H1 (cell line): Measurements from ENCODE around the gene TEF. TPM values are rescaled to one million over a fixed set of nuclear protein-coding genes. Genes with fewer than 3 reads are reported as not detected.
A peak's percentile ranks its signal among the peaks of the same experiment; 100 is the strongest.

Experiments used
- ASH2L ChIP-seq: fragments of 200-600, 300-600 bp; sonication (generic); IDR thresholded peaks from one replicate; pipeline ENCODE4 v1.7.1; 2017; ENCODE audit warnings: low read length
- CREB1 ChIP-seq: IDR thresholded peaks from 2 replicates; pipeline ENCODE4 v1.6.1; 2012; ENCODE audit warnings: inconsistent platforms
- CTBP2 ChIP-seq: IDR thresholded peaks from 2 replicates; pipeline ENCODE4 v1.7.0; 2011; ENCODE audit warnings: borderline replicate concordance, mild to moderate bottlenecking, moderate library complexity, mixed read lengths, low read length; ENCODE audit not compliant: insufficient read depth, insufficient read length
- EGR1 ChIP-seq: IDR thresholded peaks from 2 replicates; pipeline ENCODE4 v1.6.1; 2011; ENCODE audit warnings: low read depth, low read length, borderline replicate concordance
- KDM4A ChIP-seq: IDR thresholded peaks from one replicate; pipeline ENCODE4 v1.7.1; 2012; ENCODE audit warnings: low read depth, mild to moderate bottlenecking, moderate library complexity, low read length, inconsistent platforms; ENCODE audit not compliant: severe bottlenecking
- RAD21 ChIP-seq, 2 experiments: IDR thresholded peaks in 1 of 2; conservative IDR thresholded peaks in 1 of 2; 2 replicates each; pipeline ENCODE4 v1.6.1; 2011; ENCODE audit warnings: low read depth in 2 of 2, low read length in 2 of 2, improper control_type of control experiment in 1 of 2, inconsistent platforms in 1 of 2, mild to moderate bottlenecking in 1 of 2, moderate library complexity in 1 of 2
- SIRT6 ChIP-seq: IDR thresholded peaks from one replicate; pipeline ENCODE4 v1.7.1; 2012; ENCODE audit warnings: low read length, inconsistent platforms
- SP1 ChIP-seq: IDR thresholded peaks from 2 replicates; pipeline ENCODE4 v1.6.1; 2011; ENCODE audit warnings: low read depth, low read length
- SP2 ChIP-seq: IDR thresholded peaks from 2 replicates; pipeline ENCODE4 v1.6.1; 2012; ENCODE audit warnings: mild to moderate bottlenecking, low read length, inconsistent platforms
- SP4 ChIP-seq: IDR thresholded peaks from 2 replicates; pipeline ENCODE4 v1.6.1; 2012; ENCODE audit warnings: low read length, inconsistent platforms
- polyA plus RNA-seq, 7 experiments: library from polyadenylated mRNA; depleted of rRNA in 3 of 7; stranded (reverse) in 5 of 7; unstranded in 2 of 7; fragments of >200 nt in 5 of 7; fragments of 200-250 nt in 2 of 7; gene quantifications; 1 replicate in 5 of 7; 2 replicates in 1 of 7; 4 replicates in 1 of 7; pipeline versions ENCODE4 v1.2.1 to v1.2.3, GENCODE V29; 2011 to 2013; ENCODE audit warnings: missing spikeins in 2 of 7, mixed read lengths in 2 of 7
- total RNA-seq: library from RNA; stranded (reverse); fragmentation: NEBNext Ultra II Directional; extraction: Animal tissue kit (Norgen Biotek cat#: 25700); gene quantifications from 2 replicates; pipeline ENCODE4 v1.2.1, GENCODE V29; 2021
- TF ChIP-seq, protein P1 (sequence below): fragments of 300-600 bp; sonication (generic); IDR thresholded peaks from 2 replicates; pipeline ENCODE4 v1.7.1; 2012; ENCODE audit warnings: low read length, moderate library complexity, mild to moderate bottlenecking, inconsistent platforms; ENCODE audit not compliant: insufficient replicate concordance

The TEF gene
- total and polyA plus RNA-seq, 2 of the 8 experiments (the other 6 are each of a cell fraction or from before 2014, with no cell fraction given): 7.4 to 9.0 TPM

GRCh38 chr22:41446639-41447434 lies 65.1 kb downstream of the TEF start, which contains the start of gene TOB2 (continued):
- TF ChIP-seq SP4 (peak; percentile 94), CREB1 (peak; percentile 92), CTBP2 (peak; percentile 86), KDM4A (no peak), SP2 (no peak), EGR1 (no peak), ASH2L (peak; percentile 93), RAD21 (IDR thresholded peaks at IDR 0.05 in 1 of 2, conservative IDR thresholded peaks at IDR 0.05 in 1 of 2; ENCODE audit: low read depth in 2 of 2, low read length in 2 of 2) (peak in 1 of 2 experiments; percentile 4; a peak in 2 of 4 replicates), SP1 (peak; percentile 95), SIRT6 (no peak)
- TF ChIP-seq, protein P1, sequence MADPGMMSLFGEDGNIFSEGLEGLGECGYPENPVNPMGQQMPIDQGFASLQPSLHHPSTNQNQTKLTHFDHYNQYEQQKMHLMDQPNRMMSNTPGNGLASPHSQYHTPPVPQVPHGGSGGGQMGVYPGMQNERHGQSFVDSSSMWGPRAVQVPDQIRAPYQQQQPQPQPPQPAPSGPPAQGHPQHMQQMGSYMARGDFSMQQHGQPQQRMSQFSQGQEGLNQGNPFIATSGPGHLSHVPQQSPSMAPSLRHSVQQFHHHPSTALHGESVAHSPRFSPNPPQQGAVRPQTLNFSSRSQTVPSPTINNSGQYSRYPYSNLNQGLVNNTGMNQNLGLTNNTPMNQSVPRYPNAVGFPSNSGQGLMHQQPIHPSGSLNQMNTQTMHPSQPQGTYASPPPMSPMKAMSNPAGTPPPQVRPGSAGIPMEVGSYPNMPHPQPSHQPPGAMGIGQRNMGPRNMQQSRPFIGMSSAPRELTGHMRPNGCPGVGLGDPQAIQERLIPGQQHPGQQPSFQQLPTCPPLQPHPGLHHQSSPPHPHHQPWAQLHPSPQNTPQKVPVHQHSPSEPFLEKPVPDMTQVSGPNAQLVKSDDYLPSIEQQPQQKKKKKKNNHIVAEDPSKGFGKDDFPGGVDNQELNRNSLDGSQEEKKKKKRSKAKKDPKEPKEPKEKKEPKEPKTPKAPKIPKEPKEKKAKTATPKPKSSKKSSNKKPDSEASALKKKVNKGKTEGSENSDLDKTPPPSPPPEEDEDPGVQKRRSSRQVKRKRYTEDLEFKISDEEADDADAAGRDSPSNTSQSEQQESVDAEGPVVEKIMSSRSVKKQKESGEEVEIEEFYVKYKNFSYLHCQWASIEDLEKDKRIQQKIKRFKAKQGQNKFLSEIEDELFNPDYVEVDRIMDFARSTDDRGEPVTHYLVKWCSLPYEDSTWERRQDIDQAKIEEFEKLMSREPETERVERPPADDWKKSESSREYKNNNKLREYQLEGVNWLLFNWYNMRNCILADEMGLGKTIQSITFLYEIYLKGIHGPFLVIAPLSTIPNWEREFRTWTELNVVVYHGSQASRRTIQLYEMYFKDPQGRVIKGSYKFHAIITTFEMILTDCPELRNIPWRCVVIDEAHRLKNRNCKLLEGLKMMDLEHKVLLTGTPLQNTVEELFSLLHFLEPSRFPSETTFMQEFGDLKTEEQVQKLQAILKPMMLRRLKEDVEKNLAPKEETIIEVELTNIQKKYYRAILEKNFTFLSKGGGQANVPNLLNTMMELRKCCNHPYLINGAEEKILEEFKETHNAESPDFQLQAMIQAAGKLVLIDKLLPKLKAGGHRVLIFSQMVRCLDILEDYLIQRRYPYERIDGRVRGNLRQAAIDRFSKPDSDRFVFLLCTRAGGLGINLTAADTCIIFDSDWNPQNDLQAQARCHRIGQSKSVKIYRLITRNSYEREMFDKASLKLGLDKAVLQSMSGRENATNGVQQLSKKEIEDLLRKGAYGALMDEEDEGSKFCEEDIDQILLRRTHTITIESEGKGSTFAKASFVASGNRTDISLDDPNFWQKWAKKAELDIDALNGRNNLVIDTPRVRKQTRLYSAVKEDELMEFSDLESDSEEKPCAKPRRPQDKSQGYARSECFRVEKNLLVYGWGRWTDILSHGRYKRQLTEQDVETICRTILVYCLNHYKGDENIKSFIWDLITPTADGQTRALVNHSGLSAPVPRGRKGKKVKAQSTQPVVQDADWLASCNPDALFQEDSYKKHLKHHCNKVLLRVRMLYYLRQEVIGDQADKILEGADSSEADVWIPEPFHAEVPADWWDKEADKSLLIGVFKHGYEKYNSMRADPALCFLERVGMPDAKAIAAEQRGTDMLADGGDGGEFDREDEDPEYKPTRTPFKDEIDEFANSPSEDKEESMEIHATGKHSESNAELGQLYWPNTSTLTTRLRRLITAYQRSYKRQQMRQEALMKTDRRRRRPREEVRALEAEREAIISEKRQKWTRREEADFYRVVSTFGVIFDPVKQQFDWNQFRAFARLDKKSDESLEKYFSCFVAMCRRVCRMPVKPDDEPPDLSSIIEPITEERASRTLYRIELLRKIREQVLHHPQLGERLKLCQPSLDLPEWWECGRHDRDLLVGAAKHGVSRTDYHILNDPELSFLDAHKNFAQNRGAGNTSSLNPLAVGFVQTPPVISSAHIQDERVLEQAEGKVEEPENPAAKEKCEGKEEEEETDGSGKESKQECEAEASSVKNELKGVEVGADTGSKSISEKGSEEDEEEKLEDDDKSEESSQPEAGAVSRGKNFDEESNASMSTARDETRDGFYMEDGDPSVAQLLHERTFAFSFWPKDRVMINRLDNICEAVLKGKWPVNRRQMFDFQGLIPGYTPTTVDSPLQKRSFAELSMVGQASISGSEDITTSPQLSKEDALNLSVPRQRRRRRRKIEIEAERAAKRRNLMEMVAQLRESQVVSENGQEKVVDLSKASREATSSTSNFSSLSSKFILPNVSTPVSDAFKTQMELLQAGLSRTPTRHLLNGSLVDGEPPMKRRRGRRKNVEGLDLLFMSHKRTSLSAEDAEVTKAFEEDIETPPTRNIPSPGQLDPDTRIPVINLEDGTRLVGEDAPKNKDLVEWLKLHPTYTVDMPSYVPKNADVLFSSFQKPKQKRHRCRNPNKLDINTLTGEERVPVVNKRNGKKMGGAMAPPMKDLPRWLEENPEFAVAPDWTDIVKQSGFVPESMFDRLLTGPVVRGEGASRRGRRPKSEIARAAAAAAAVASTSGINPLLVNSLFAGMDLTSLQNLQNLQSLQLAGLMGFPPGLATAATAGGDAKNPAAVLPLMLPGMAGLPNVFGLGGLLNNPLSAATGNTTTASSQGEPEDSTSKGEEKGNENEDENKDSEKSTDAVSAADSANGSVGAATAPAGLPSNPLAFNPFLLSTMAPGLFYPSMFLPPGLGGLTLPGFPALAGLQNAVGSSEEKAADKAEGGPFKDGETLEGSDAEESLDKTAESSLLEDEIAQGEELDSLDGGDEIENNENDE: no peak
